ENCODE measurements around the gene GABRA4. TPM values are rescaled to one million over a fixed set of nuclear protein-coding genes. Genes with fewer than 3 reads are reported as not detected.

GABRA4 gene
- total and polyA plus RNA-seq, 10 of the 15 experiments (the other 5 are each of a cell fraction or from before 2014, with no cell fraction given): 0.69 to 14.6 (median 1.1) TPM

GRCh38 chr4:47000406-47000805, 7.0 kb upstream of the GABRA4 start:
- CTCF ChIA-PET: interaction anchor here (0.6 to 6.3 kb wide), 11 partner anchors 9 to 123 kb away, joined by 3 to 46 read pairs (median 4); no protein-coding TSS in a partner anchor
- no peak overlapping the region for H3K4me3 ChIP-seq
- H2AFZ ChIP-seq (ENCODE audit: control insufficient read depth, low read depth, low read length): no peak overlapping the region
- no peak for FAIRE-seq
- no peak overlapping the region for H3K9ac ChIP-seq (ENCODE audit: control insufficient read depth, insufficient read depth, low read length)
- SMC1A ChIA-PET (ENCODE audit: uncharacterized antibody, unreplicated experiment): interaction anchor here (0.9 to 15.2 kb wide), 15 partner anchors 9 to 458 kb away, joined by 3 to 132 read pairs (median 4); no protein-coding TSS in a partner anchor
- DNase-seq (ENCODE audit: low read depth, low spot score): no peak
- in situ Hi-C loops (cut with MboI) (no loop called here), intact Hi-C loops (cut with micrococcal nuclease; ENCODE audit: unreplicated experiment) (no loop called here)
- ATAC-seq: no peak
- POLR2A ChIA-PET: interaction anchor here (1.1 to 1.6 kb wide), 2 partner anchors 9 to 12 kb away, joined by 3 to 5 read pairs; no protein-coding TSS in a partner anchor
- H3K9me3 ChIP-seq (replicated peaks; ENCODE audit: control insufficient read depth, insufficient read depth, low read length): no peaks in the 10 kb centered on the region
- H3K27me3 ChIP-seq (replicated peaks in 1 of 2; ENCODE audit: control insufficient read depth in 2 of 2, insufficient read depth in 2 of 2, low read length in 1 of 2): no peaks in the 10 kb centered on the region
- no peak overlapping the region for H3K27ac ChIP-seq (ENCODE audit: control insufficient read depth, insufficient read depth)
- H3K79me2 ChIP-seq (ENCODE audit: control insufficient read depth, insufficient read depth, low read length): no peaks in the 10 kb centered on the region
- no TSS peak for BruUV-seq (replicated peaks)
- RAD21 ChIA-PET (ENCODE audit: unreplicated experiment): interaction anchor here (0.8 to 2.1 kb wide), 8 partner anchors 10 to 118 kb away, joined by 3 to 10 read pairs (median 4); no protein-coding TSS in a partner anchor
- H3K4me2 ChIP-seq (ENCODE audit: control insufficient read depth, insufficient read depth): no peak overlapping the region
- no peaks in the 10 kb centered on the region for H3K4me1 ChIP-seq (ENCODE audit: control insufficient read depth, insufficient read depth, low read length)
- TF ChIP-seq, protein P1, sequence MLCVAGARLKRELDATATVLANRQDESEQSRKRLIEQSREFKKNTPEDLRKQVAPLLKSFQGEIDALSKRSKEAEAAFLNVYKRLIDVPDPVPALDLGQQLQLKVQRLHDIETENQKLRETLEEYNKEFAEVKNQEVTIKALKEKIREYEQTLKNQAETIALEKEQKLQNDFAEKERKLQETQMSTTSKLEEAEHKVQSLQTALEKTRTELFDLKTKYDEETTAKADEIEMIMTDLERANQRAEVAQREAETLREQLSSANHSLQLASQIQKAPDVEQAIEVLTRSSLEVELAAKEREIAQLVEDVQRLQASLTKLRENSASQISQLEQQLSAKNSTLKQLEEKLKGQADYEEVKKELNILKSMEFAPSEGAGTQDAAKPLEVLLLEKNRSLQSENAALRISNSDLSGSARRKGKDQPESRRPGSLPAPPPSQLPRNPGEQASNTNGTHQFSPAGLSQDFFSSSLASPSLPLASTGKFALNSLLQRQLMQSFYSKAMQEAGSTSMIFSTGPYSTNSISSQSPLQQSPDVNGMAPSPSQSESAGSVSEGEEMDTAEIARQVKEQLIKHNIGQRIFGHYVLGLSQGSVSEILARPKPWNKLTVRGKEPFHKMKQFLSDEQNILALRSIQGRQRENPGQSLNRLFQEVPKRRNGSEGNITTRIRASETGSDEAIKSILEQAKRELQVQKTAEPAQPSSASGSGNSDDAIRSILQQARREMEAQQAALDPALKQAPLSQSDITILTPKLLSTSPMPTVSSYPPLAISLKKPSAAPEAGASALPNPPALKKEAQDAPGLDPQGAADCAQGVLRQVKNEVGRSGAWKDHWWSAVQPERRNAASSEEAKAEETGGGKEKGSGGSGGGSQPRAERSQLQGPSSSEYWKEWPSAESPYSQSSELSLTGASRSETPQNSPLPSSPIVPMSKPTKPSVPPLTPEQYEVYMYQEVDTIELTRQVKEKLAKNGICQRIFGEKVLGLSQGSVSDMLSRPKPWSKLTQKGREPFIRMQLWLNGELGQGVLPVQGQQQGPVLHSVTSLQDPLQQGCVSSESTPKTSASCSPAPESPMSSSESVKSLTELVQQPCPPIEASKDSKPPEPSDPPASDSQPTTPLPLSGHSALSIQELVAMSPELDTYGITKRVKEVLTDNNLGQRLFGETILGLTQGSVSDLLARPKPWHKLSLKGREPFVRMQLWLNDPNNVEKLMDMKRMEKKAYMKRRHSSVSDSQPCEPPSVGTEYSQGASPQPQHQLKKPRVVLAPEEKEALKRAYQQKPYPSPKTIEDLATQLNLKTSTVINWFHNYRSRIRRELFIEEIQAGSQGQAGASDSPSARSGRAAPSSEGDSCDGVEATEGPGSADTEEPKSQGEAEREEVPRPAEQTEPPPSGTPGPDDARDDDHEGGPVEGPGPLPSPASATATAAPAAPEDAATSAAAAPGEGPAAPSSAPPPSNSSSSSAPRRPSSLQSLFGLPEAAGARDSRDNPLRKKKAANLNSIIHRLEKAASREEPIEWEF (IDR thresholded peaks at IDR 0.05; ENCODE audit: insufficient replicate concordance, low read depth, low read length): no peak
- TF ChIP-seq RUNX3 (IDR thresholded peaks at IDR 0.05; ENCODE audit: low read length) (no peak), ZNF622 (IDR thresholded peaks at IDR 0.05) (no peak), BMI1 (IDR thresholded peaks at IDR 0.05; ENCODE audit: borderline replicate concordance) (no peak), KLF5 (IDR thresholded peaks at IDR 0.05; ENCODE audit: partially characterized antibody) (no peak), BHLHE40 (IDR thresholded peaks at IDR 0.05; ENCODE audit: borderline replicate concordance in 1 of 2, low read depth in 2 of 2, low read length in 1 of 2) (no peak), TCF12 (IDR thresholded peaks at IDR 0.05; ENCODE audit: low read depth, low read length) (no peak), RFX5 (IDR thresholded peaks at IDR 0.05; ENCODE audit: low read depth, low read length) (no peak), CBFB (IDR thresholded peaks at IDR 0.05; ENCODE audit: low read depth) (no peak), SMAD1 (IDR thresholded peaks at IDR 0.05; ENCODE audit: low read depth, partially characterized antibody) (no peak), HDGF (IDR thresholded peaks at IDR 0.05) (no peak), SREBF1 (IDR thresholded peaks at IDR 0.05; ENCODE audit: low read length) (no peak), ASH2L (IDR thresholded peaks at IDR 0.05; ENCODE audit: borderline replicate concordance, low read depth) (no peak), NR2C2 (IDR thresholded peaks at IDR 0.05; ENCODE audit: borderline replicate concordance, control insufficient read depth, insufficient read length, low read depth) (no peak), MXI1 (IDR thresholded peaks at IDR 0.05; ENCODE audit: low read depth, low read length) (no peak), TBL1XR1 (IDR thresholded peaks at IDR 0.05; ENCODE audit: low read depth, low read length) (no peak)
- 50% methylated on average over 1 of the region's 1 CpG for WGBS (ENCODE audit: insufficient coverage, insufficient replicate concordance, low lambda C conversion rate, missing lambda C conversion rate)
- no peaks in the 10 kb centered on the region for H3K36me3 ChIP-seq (ENCODE audit: control insufficient read depth in 2 of 2, insufficient read depth in 2 of 2, low read length in 1 of 2)
- no peaks in the 10 kb centered on the region for H4K20me1 ChIP-seq (ENCODE audit: control insufficient read depth, insufficient read depth)
